Left kidney (tissue), 2 donors: ENCODE data around the gene FES. TPM values are rescaled to one million over a fixed set of nuclear protein-coding genes. Genes with fewer than 3 reads are reported as not detected.
"Not testable (repeated sequence)": the region's sequence is repeated elsewhere in the genome, so short reads cannot be mapped to it uniquely, and the experiment has no call there.

ENCODE experiments used
- DNase-seq: peaks from one replicate; pipeline ENCODE4 v3.0.0-alpha.2; 2013
- polyA plus RNA-seq: library from polyadenylated mRNA; unstranded; fragments of 120-200 nt; gene quantifications from one replicate; pipeline ENCODE4 v1.2.1, GENCODE V29; 2013; ENCODE audit not compliant: insufficient read length

The FES gene
- polyA plus RNA-seq, 1 donor: 13.1 TPM

DNA sequence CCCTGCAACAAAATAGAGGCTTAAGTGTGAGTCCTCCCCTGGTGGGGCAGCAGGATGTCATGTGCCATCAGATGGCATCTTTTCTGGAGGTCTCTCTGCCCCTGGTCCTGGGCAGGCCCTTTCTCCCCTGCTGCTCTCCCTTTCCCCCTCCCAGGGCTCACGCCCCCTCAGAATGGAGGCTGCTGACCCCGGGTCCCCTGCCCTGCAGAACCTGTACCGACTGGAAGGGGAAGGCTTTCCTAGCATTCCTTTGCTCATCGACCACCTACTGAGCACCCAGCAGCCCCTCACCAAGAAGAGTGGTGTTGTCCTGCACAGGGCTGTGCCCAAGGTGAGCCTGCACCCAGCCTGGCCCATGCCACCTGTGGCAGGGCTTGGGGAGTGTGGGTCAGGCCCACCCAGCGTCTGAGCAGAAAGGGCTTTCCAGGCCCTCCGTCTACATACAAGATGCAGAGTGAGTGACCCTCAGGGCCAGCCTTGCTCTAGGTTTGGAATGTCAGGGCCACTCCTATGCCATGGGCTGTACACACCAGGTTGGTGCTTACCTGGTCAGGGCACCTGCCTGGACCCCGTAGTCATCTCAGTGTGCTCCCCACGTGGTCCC lies 7.1 kb downstream of the FES start:
- DNase-seq: no peak

DNA sequence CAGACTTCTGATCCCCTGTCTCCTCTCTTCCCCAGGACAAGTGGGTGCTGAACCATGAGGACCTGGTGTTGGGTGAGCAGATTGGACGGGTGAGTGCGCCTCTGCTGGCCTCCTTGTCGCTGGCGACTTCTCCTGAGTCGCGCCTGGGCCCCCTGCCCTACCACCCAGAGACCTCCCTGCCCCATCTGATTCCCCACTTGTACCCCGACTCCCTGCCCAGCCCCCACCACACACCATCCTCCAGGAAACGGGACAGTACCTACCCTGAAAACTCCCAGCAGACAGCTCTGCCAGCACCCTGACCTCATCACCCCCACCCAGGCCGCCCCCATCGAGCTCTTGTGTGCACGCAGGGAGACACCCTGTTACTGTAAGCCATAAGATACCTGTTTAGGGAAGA lies 7.7 kb downstream of the FES start:
- no peak for DNase-seq

DNA sequence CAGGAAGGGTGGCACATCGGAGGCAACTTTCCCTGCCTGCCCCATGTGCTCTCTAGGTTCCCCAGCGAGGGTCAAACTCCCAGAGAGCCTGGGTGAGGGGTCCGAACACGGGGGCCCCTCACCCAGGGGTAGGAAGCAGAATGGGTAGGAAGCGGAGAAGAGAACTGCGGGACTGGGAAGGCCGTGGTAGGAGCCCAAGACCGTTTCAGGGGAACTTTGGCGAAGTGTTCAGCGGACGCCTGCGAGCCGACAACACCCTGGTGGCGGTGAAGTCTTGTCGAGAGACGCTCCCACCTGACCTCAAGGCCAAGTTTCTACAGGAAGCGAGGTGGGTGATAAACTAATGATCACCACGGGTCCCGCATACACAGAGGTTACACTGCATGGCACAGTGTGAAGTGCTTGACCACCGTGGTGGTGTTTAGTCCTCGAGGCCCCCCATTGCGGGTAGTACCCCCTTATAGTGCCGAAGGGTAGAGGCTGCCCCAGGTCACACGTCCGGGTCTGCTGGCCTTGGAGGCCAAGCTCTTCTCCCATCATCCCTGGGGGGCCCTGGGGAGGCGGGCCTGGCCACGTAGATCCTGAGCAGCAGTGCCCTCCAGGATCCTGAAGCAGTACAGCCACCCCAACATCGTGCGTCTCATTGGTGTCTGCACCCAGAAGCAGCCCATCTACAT lies 8.3 kb downstream of the FES start:
- DNase-seq: no peak

DNA sequence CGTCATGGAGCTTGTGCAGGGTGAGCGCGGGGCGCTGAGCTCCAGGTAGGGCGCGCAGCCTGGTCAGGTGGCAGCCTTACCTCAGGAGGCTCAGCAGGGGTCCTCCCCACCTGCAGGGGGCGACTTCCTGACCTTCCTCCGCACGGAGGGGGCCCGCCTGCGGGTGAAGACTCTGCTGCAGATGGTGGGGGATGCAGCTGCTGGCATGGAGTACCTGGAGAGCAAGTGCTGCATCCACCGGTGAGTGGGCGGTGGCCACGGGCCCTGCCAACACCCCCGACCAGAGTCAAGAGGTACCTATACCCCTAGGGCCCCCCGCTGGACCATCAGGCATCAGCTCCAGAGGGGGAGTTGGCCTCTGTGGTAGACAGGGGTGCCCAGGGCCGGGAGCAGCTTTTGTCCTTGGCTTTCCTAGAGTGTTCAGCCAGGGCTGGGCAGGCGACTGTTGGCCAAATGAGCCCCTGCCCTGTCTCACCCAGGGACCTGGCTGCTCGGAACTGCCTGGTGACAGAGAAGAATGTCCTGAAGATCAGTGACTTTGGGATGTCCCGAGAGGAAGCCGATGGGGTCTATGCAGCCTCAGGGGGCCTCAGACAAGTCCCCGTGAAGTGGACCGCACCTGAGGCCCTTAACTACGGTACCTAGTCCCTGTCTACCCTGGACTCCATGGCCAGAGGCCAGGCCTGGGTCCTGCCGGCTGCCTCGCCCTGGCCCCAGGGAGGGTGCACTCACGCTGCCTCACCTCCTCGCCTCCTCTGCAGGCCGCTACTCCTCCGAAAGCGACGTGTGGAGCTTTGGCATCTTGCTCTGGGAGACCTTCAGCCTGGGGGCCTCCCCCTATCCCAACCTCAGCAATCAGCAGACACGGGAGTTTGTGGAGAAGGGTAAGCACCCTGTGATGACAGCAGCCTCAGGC lies 9.1 kb downstream of the FES start:
- DNase-seq: no peak

- DNase-seq: no peak
Observed at GRCh38 chr15:90895571-90896117, 11.3 kb downstream of the FES start.

DNA sequence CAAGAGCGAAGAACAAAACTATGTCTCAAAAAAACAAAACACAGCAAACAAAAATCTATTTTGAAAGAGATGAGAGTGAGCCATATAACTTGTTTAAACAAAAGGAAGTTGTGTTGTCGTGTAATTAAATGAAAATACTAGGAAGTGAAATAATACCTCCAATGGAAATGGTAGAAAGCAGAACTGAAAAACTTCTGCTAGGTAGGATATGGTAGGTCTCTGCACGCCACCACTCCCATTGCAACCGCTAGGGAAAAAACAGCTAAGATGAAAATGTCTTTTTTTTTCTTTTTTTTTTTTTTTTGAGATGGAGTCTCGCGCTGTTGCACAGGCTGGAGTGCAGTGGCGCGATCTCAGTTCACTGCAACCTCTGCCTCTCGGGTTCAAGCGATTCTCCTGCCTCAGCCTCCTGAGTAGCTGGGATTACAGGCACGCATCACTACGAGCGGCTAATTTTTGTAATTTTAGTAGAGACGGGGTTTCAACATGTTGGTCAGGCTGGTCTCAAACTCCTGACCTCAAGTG lies 12.9 kb downstream of the FES start:
- not testable (repeated sequence) for DNase-seq

- DNase-seq: no peak
Observed at GRCh38 chr15:90901175-90902039, 17.1 kb downstream of the FES start.

DNA sequence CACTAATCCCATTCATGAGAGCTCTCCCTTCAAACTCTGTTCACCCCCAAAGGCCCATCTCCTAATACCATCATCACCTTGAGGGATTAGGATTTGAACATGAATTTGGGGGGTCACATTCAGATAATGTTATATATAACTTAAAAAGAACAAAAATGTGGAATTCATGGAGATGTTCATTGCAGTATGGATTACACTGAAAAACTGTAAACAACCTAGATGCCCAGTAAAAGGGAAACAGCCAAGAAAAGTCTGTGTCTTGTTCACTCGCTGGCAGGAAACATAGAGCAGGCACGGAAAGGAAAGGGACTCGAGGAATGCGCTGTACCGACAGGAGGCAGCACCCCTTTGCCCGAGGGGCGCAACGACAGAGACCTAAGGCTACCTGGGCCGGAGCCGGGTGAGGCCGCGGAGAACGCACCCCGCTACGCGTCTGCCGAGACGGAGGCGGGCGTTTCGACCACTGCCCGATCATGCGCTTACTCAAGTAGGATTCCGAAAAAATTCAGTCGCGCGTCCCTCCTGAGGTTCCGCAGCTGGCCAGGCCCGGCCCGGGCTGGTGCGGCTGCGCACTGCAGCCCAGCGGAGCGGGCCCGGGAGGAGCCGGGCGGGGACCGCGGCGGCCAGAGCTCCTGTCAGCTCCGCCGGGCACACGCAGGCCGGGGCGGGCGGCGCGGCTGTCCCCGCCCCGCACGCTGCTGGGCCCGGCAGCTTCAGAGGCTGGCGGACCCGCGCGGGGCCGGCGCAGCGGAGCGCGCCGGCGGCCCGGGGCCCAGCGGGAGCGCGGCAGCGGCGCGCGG lies 17.9 kb downstream of the FES start:
- DNase-seq: peak; percentile 72

DNA sequence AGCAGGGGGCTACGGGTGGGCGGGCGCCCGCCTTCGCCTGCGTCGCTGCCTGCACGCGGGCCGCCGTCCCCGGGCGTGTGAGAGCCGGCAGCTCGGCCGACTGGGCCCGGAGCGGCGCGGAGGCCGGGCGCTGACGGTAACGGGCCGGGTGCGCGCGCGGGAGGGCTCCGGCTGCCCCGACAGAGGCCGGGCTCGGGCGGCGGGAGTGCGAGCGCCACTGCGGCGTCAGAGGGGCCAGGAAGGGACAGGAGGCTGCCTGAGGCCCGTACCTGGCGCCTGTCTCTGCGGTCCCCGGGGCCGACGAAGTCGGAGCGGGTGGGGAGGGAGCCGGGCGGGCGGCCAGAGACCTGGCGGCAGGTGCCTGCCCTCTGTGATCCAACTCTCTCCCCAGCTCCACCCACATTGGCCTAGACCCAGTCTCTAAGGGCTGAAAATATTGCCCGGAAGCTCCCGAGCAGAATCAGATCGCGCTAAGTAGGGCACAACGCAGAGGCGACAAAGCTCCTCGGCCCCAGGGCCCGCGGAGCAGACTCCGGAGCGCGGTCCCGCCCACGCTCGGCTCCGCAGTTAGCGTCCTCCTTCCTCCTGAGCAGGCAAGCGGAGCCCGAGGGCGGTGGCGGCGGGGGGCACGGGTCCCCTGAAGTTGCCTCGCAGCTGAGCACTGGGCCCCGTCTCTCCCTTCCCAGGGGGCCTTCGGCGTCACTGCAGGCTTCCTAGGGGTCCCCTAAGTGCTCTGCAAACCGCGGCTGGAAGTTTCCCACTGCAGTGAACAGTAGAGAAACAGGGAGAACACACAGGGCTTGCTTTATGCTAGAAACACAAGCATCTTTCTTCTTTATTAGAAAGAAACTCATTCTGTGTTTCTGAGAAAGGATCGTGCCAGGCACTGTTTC lies 18.8 kb downstream of the FES start, which contains the start of gene MAN2A2:
Gene MAN2A2, plus strand, starts transcription at position 463 of the 893 bp plus-strand sequence. CDS start 906 bp downstream, outside the sequence.
- no peak for DNase-seq

- no peak for DNase-seq
Observed at GRCh38 chr15:90903733-90904536, 19.6 kb downstream of the FES start.

- DNase-seq: no peak
Observed at GRCh38 chr15:90904746-90905145, 20.4 kb downstream of the FES start.

DNA sequence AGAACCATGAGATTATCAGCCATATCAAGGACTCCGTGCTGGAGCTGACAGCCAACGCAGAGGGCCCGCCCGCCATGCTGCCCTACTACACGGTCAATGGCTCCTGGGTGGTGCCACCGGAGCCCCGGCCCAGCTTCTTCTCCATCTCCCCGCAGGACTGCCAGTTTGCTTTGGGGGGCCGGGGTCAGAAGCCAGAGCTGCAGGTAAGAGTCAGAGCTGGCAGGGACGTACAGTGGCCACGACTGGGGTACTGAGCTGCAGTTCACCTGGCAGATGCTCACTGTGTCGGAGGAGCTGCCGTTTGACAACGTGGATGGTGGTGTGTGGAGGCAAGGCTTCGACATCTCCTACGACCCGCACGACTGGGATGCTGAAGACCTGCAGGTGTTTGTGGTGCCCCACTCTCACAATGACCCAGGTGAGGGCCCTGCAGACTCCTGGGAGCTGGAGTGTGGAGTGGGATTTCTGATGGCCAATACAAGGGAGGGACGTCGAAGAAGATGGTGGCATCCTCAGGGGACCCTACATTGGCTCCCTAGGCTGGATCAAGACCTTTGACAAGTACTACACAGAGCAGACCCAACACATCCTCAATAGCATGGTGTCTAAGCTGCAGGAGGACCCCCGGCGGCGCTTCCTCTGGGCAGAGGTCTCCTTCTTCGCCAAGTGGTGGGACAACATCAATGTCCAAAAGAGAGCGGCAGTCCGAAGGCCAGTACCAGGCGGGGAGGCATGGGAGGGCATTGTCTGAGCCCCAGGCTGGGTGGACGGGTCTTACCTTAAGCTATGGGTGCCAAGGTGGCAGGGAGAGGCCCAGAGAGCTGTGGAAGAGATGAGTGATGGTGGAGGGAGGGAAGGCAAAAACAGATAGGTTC lies 21.2 kb downstream of the FES start:
- DNase-seq: no peak

DNA sequence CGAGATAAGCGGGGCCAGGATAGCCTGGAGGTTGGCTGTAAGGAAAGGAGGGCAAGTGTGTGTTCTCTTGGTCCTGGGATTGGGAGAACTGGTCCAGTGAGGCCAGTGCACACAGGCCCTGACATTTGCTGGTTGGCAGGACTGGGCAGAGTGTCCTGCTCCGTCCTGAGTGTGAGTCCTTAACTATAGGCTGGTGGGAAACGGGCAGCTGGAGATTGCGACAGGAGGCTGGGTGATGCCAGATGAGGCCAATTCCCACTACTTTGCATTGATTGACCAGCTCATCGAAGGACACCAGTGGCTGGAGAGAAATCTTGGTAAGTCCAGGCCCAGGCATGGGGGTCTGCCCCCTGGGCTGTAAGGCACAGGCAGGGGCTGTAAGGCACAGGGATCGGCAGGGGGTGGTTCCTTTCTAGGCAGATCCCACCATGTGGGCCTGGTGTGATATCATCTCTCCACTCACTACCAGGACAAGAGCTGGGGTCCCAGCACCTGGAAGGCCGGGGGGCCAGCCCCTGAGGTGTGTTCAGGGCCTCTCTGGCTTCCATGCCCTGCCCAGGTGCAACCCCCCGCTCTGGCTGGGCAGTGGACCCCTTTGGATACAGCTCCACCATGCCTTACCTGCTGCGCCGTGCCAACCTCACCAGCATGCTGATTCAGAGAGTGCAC lies 22.0 kb downstream of the FES start:
- no peak for DNase-seq

GRCh38 chr15:90907051-90907660 lies 22.9 kb downstream of the FES start:
- DNase-seq: no peak

DNA sequence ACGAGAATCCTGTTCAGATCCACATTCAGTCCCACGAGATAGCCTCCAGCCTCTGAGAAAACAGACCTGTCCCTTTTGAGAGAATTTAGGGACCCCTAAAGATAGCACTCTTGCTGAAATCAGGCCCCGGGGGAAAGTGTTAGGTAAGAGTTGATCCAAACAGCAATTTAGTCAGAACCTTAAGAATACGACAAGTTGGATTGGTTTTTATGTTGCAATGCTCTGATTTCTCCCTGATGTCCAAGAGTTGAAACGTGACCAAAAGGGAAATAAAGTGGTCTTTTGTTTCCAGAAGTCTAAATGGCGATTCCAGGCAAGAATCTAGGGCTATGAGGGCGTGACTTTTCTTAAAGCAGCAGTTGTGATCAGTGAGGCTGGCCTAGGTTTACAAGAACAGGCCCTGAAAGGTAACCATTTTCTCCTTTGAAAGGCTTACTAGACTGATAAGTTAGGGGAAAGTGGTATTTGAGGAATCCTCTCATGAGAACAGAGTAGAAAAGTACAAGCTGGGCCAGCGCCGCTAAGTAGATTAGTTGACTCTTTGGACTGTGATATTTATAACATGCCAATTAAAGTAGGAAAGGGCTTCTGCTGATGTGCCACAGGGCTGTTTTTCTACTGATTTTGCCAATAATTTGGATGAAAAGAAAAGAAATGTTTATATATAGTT lies 23.7 kb downstream of the FES start:
- DNase-seq: no peak

- DNase-seq: not testable (repeated sequence)
Observed at GRCh38 chr15:90909449-90909848, 25.1 kb downstream of the FES start.
